Colonic mucosa (tissue), 4 donors: Measurements from ENCODE around the gene ZSWIM1. TPM values are rescaled to one million over a fixed set of nuclear protein-coding genes. Genes with fewer than 3 reads are reported as not detected.

Source experiments
- DNase-seq: peaks from one replicate; pipeline ENCODE4 v3.0.0-alpha.2; 2020
- H3K27ac ChIP-seq: fragments of 200-600 bp; one replicate; pipeline ENCODE4 v1.8.0; 2021
- H3K27me3 ChIP-seq: fragments of 200-600 bp; one replicate; pipeline ENCODE4 v1.8.0; 2021
- H3K36me3 ChIP-seq: fragments of 200-600 bp; one replicate; pipeline ENCODE4 v1.8.0; 2021
- H3K4me1 ChIP-seq: fragments of 200-600 bp; one replicate; pipeline ENCODE4 v1.8.0; 2021; ENCODE audit warnings: mild to moderate bottlenecking
- H3K4me3 ChIP-seq: fragments of 200-600 bp; one replicate; pipeline ENCODE4 v1.8.0; 2021
- H3K9ac ChIP-seq, 2 donors: one replicate each; pipeline ENCODE4 v1.7.0; 2013; ENCODE audit warnings: control low read depth in 2 of 2, low read depth in 2 of 2, low read length in 2 of 2
- H3K9me3 ChIP-seq: fragments of 200-600 bp; one replicate; pipeline ENCODE4 v1.8.0; 2021
- intact Hi-C: fragments of 100-400 bp; cut with DNase I; formaldehyde crosslinking; loops from one replicate; pipeline ENCODE4 v1.14.1; 2022
- total RNA-seq, 2 donors: library from RNA; stranded (reverse); fragmentation: NEBNext Ultra II Directional in 1 of 2; extraction: Animal tissue kit (Norgen Biotek cat#: 25700) in 1 of 2; gene quantifications; one replicate each; pipeline ENCODE4 v1.2.1, GENCODE V29; 2021
- TF ChIP-seq, protein P1 (sequence below): fragments of 200-600 bp; IDR thresholded peaks from one replicate; pipeline ENCODE4 v1.8.0; 2022; ENCODE audit warnings: antibody characterized with exemption, mild to moderate bottlenecking
- donor health status: healthy.
- donor health status: DM: no; HTN: no; CAD: no.
- donor health status: DM: no; HTN: no; CAD: no.

Gene ZSWIM1
- total RNA-seq, 2 donors from 2014 or later, result 13.3 to 13.4 TPM

DNA sequence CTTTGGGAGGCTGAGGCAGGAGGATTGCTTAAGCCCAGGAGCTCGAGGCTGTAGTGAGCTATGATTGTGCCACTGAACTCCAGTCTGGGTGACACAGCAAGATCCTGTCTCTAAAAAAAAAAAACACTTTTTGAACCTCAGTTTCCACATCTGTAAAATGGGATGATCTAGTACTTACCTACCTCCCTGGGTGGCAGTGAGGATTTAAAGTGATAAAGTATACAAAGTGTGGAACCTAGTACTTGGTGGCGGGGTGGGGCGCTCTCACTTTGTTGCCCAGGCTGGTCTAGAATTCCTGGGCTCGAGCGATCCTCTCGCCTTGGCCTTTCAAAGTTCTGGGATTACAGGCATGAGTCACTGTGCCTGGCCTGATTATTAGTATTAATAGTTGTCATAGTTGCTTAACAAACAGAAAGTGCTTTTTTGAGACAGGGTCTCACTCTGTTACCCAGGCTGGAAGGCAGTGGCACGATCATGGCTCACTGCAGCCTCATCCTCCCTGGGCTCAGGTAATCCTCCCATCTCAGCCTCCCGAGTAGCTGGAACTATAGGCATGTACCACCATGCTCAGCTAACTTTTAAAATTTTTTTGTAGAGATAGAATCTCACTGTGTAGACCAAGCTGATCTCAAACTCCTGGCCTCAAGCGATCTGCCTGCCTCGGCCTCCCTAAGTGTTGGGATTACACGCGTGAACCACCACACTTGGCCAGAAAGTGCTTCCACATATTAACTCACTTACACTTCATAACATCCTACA is 37.9 kb downstream of the ZSWIM1 start:
- no peaks in the 10 kb centered on the region for H3K9me3 ChIP-seq
- H3K4me3 ChIP-seq, result no peak overlapping the region
- no peaks in the 10 kb centered on the region for H3K4me1 ChIP-seq
- intact Hi-C loops, result no loop called here
- no peaks in the 10 kb centered on the region for H3K36me3 ChIP-seq
- no peak for DNase-seq
- no peak overlapping the region for H3K9ac ChIP-seq
- H3K27me3 ChIP-seq, result no peaks in the 10 kb centered on the region
- TF ChIP-seq, protein P1, sequence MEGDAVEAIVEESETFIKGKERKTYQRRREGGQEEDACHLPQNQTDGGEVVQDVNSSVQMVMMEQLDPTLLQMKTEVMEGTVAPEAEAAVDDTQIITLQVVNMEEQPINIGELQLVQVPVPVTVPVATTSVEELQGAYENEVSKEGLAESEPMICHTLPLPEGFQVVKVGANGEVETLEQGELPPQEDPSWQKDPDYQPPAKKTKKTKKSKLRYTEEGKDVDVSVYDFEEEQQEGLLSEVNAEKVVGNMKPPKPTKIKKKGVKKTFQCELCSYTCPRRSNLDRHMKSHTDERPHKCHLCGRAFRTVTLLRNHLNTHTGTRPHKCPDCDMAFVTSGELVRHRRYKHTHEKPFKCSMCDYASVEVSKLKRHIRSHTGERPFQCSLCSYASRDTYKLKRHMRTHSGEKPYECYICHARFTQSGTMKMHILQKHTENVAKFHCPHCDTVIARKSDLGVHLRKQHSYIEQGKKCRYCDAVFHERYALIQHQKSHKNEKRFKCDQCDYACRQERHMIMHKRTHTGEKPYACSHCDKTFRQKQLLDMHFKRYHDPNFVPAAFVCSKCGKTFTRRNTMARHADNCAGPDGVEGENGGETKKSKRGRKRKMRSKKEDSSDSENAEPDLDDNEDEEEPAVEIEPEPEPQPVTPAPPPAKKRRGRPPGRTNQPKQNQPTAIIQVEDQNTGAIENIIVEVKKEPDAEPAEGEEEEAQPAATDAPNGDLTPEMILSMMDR, result no peak
- H3K27ac ChIP-seq, result peak overlapping the region; percentile 75

DNA sequence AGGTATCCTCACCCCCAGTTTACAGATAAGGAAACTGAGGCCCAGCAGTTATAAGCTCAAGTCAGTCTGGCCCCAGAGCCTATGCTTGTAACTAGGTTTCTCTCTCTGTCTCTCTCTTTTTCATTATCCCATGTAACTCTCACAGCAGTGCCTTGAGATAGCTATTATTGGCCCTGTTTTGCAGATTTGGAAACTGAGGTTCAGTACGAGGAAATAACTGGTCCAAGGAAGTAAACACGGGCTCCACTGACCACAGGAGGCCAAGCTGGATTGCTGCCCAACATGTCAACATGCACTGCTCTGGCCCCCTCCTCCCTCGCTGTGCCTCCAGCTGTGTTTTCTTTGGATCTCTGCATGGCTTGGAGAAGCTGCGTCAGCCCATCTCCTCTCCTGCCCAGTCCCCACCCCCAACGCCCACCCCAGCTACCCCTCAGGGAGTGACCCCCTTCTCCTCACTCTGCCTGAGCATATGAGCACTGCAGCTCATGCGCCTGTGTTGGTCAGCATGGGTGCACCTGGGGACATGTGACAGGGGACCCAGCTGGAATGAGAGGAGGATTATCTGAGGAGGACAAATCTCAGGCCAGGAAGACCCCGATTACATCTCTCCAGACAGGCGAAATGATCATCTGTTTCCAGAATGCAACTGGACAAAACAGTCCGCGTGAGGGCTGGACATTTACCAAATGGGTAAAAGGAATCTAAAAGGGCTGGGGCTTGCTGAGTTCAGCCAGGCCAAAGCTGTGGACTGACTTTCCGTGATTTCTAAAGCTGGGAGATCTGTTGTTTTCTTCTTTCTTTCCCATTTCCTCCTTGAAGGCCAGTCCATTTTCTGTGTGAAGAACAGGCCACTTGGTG is 38.7 kb downstream of the ZSWIM1 start:
- intact Hi-C loops, result no loop called here
- H3K36me3 ChIP-seq, result no peaks in the 10 kb centered on the region
- TF ChIP-seq, protein P1, result no peak
- H3K9ac ChIP-seq, result peak overlapping the region in 1 of 2 donors; percentile 24
- H3K4me1 ChIP-seq, result no peaks in the 10 kb centered on the region
- H3K27me3 ChIP-seq, result no peaks in the 10 kb centered on the region
- no peak overlapping the region for H3K4me3 ChIP-seq
- peak; percentile 54 for DNase-seq
- peak overlapping the region; percentile 37 for H3K27ac ChIP-seq
- H3K9me3 ChIP-seq, result no peaks in the 10 kb centered on the region

DNA sequence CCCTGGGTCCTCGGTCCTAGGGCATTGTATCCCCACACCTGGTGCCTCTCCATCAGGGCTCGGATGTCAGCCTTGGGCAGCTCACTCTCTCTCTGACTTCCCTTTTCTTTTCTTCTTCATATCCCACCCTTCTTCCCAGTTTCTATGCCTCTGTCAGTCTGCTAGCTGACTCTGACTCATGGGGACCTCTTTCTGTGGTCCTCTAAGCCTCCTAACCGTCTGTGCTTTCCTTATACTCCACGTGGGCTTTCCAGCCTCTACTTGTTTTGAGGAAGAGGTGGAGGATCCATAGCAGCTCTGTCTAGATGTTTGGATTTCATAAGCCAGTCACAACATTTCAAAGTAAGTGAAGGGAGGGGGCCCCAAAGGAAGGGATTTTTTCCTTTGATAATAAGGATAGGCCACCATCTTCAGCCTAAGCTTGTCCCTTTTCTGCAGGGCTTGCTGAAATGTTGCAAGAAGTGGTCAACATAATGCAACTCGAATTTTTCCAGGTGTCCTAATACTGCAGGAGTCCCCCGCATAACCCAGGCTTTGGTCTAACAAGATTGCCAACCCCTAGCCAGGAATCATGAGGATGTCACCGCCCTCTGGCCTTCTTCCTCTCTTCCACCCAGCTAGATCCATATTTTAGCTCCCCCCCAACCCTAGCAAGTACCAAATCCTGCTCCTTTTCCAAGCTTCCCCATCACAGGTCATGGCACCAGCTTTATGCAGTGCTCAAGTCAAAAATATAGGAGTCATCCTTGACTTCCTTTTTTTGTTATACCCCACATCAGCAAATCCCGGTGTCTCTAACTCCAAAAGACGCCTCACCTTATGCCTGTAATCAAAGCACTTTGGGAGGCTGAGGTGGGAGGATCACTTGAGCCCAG is 39.7 kb downstream of the ZSWIM1 start:
- Histone ChIP-seq H3K9ac (peak overlapping the region in 1 of 2 donors; percentile 24), H3K36me3 (no peaks in the 10 kb centered on the region), H3K4me3 (no peak overlapping the region), H3K4me1 (no peaks in the 10 kb centered on the region), H3K9me3 (no peaks in the 10 kb centered on the region), H3K27me3 (no peaks in the 10 kb centered on the region), H3K27ac (peak overlapping the region; percentile 37)
- TF ChIP-seq, protein P1, result no peak
- no peak for DNase-seq
- intact Hi-C loops, result no loop called here

DNA sequence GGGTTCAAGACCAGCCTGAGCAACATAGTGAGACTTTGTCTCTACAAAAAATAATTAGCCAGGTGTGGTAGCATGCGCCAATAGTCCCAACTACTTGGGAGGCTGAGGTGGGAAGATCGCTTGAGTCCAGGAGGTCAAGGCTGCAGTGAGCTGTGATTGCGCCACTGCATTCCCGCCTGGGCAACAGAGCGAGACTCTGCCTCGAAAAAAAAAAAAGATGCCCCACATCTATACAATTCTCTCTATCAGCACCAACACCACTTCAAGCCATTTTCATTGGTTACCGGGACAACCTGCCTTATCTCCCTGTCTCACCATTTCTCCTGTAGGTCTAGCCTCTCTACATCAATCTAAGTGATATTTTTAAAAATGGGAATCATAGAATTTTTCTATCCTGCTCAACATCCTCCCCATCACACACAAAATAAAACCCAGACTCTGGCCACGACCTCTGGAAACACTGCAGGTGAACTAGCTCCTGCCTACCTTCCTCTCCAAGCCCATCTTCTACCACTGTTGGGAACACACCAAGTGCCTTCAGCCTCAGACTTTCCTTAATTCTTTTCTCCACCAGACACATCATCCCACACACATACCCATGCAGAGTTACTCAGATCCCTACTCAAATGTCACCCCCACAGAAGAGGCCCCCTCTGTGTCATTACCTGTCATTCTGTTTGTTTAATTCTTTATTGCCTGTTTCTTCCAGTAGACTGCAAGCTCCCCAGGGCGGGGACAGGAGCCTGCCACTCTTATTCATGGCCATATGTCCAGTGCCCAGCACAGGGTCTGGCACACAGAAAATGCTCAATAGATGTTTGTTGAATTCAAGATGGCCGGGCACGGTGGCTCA is 40.5 kb downstream of the ZSWIM1 start:
- H3K4me3 ChIP-seq, result no peak overlapping the region
- TF ChIP-seq, protein P1, result no peak
- intact Hi-C loops, result no loop called here
- H3K27me3 ChIP-seq, result no peaks in the 10 kb centered on the region
- no peaks in the 10 kb centered on the region for H3K9me3 ChIP-seq
- no peak overlapping the region for H3K27ac ChIP-seq
- no peak for DNase-seq
- no peaks in the 10 kb centered on the region for H3K4me1 ChIP-seq
- no peak overlapping the region for H3K9ac ChIP-seq
- H3K36me3 ChIP-seq, result no peaks in the 10 kb centered on the region
